Breast epithelium (tissue), 4 donors: Measurements from ENCODE around the gene CCNH. TPM values are rescaled to one million over a fixed set of nuclear protein-coding genes. Genes with fewer than 3 reads are reported as not detected.

Source experiments
- DNase-seq, 2 donors: peaks; one replicate each; pipeline ENCODE4 v3.0.0-alpha.2; 2019; ENCODE audit warnings: low spot score in 2 of 2
- H3K27ac ChIP-seq, 2 donors: fragments of 200-600 bp; sonication (generic) in 1 of 2; one replicate each; pipeline ENCODE4 v1.5.1; 2016 to 2019; ENCODE audit warnings: mild to moderate bottlenecking in 1 of 2
- H3K27me3 ChIP-seq, 2 donors: fragments of 200-600 bp; sonication (generic) in 1 of 2; one replicate each; pipeline versions ENCODE4 v1.5.1 to v1.6.0; 2017 to 2019; ENCODE audit warnings: control low read depth in 1 of 2, mild to moderate bottlenecking in 1 of 2
- H3K36me3 ChIP-seq: fragments of 200-600 bp; one replicate; pipeline ENCODE4 v1.5.1; 2019
- H3K4me1 ChIP-seq, 2 donors: fragments of 200-600 bp; sonication (generic); one replicate each; pipeline ENCODE4 v1.5.1; 2016 to 2019; ENCODE audit warnings: control low read depth in 1 of 2
- H3K4me3 ChIP-seq, 3 donors: fragments of 200-600 bp; sonication (generic); 1 replicate in 2 of 3; 2 replicates in 1 of 3; pipeline ENCODE4 v1.5.1; 2016 to 2019; ENCODE audit warnings: mild to moderate bottlenecking in 3 of 3, moderate library complexity in 2 of 3
- H3K9me3 ChIP-seq, 2 donors: fragments of 200-600 bp; sonication (generic) in 1 of 2; one replicate each; pipeline ENCODE4 v1.5.1; 2016 to 2019; ENCODE audit warnings: control low read depth in 1 of 2
- CTCF ChIP-seq, 3 donors: fragments of 450-650 bp; IDR thresholded peaks; one replicate each; pipeline ENCODE4 v1.5.1; 2016 to 2017; ENCODE audit warnings: antibody characterized with exemption in 3 of 3, mild to moderate bottlenecking in 3 of 3, moderate library complexity in 3 of 3
- POLR2A ChIP-seq: fragments of 450-650 bp; IDR thresholded peaks from one replicate; pipeline ENCODE4 v1.6.1; 2016; ENCODE audit warnings: antibody characterized with exemption, mild to moderate bottlenecking, moderate library complexity
- POLR2AphosphoS5 ChIP-seq, 3 donors: sonication (generic); formaldehyde crosslinking; IDR thresholded peaks; one replicate each; pipeline ENCODE4 v1.6.1; 2017; ENCODE audit warnings: antibody characterized with exemption in 3 of 3
- intact Hi-C: fragments of 100-400 bp; cut with DNase I; formaldehyde crosslinking; loops from one replicate; pipeline ENCODE4 v1.15.1; 2023; ENCODE audit warnings: low total_unique reads
- total RNA-seq, 3 donors: library from RNA; depleted of rRNA; stranded (reverse); fragments of >200 nt; gene quantifications; one replicate each; pipeline ENCODE4 v1.1.0, GENCODE V29; 2016

CCNH gene
- total RNA-seq, 3 donors from 2014 or later: 146 to 211 (median 174) TPM

- intact Hi-C loops: no loop called here
- Histone ChIP-seq H3K4me1 (no peaks in the 10 kb centered on the region), H3K9me3 (no peaks in the 10 kb centered on the region), H3K27ac (no peak overlapping the region), H3K4me3 (no peak overlapping the region), H3K27me3 (no peaks in the 10 kb centered on the region), H3K36me3 (no peaks in the 10 kb centered on the region)
- DNase-seq: no peak
- TF ChIP-seq CTCF (IDR thresholded peaks at IDR 0.05) (no peak), POLR2AphosphoS5 (IDR thresholded peaks at IDR 0.05) (no peak), POLR2A (no peak)
Measured at GRCh38 chr5:87432460-87432859, 19.7 kb upstream of the CCNH start.

GRCh38 chr5:87430863-87431457 is 18.2 kb upstream of the CCNH start:
- H3K36me3 ChIP-seq: no peaks in the 10 kb centered on the region
- no peaks in the 10 kb centered on the region for H3K9me3 ChIP-seq
- no peaks in the 10 kb centered on the region for H3K27me3 ChIP-seq
- no peak for DNase-seq
- no peaks in the 10 kb centered on the region for H3K4me1 ChIP-seq
- H3K27ac ChIP-seq: no peak overlapping the region
- intact Hi-C loops: no loop called here
- TF ChIP-seq POLR2AphosphoS5 (IDR thresholded peaks at IDR 0.05): no peak
- no peak for TF ChIP-seq CTCF (IDR thresholded peaks at IDR 0.05)
- TF ChIP-seq POLR2A: no peak
- no peak overlapping the region for H3K4me3 ChIP-seq

DNA sequence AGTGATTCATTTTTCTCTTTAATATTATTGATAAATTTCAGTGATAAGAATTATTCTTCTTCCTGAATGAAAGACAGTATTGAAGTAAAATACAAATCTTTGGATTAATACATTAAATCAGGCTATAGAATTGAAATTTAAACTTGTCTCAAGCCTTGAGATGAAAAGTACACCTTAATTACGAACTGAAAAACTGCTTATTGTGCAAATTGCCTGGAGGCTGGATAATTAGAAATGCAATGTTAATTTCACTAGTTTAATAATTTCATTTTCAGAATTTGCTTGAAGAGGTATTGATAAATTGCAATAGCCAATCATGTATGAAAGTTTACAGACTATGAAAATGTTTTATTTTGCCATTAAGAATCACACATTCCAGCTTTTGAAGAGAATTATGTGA is 11.0 kb upstream of the CCNH start:
- no peaks in the 10 kb centered on the region for H3K27me3 ChIP-seq
- no peak overlapping the region for H3K4me3 ChIP-seq
- TF ChIP-seq POLR2AphosphoS5 (IDR thresholded peaks at IDR 0.05): no peak
- no peak for TF ChIP-seq POLR2A
- no peak for TF ChIP-seq CTCF (IDR thresholded peaks at IDR 0.05)
- intact Hi-C loops: no loop called here
- H3K36me3 ChIP-seq: no peaks in the 10 kb centered on the region
- no peaks in the 10 kb centered on the region for H3K4me1 ChIP-seq
- H3K27ac ChIP-seq: no peak overlapping the region
- no peaks in the 10 kb centered on the region for H3K9me3 ChIP-seq
- no peak for DNase-seq

GRCh38 chr5:87421307-87421706 is 8.6 kb upstream of the CCNH start:
- no peaks in the 10 kb centered on the region for H3K4me1 ChIP-seq
- intact Hi-C loops: no loop called here
- no peak for TF ChIP-seq POLR2A
- TF ChIP-seq POLR2AphosphoS5 (IDR thresholded peaks at IDR 0.05): no peak
- no peak for TF ChIP-seq CTCF (IDR thresholded peaks at IDR 0.05)
- no peak overlapping the region for H3K4me3 ChIP-seq
- no peak for DNase-seq
- no peaks in the 10 kb centered on the region for H3K9me3 ChIP-seq
- no peaks in the 10 kb centered on the region for H3K36me3 ChIP-seq
- no peaks in the 10 kb centered on the region for H3K27me3 ChIP-seq
- no peak overlapping the region for H3K27ac ChIP-seq

DNA sequence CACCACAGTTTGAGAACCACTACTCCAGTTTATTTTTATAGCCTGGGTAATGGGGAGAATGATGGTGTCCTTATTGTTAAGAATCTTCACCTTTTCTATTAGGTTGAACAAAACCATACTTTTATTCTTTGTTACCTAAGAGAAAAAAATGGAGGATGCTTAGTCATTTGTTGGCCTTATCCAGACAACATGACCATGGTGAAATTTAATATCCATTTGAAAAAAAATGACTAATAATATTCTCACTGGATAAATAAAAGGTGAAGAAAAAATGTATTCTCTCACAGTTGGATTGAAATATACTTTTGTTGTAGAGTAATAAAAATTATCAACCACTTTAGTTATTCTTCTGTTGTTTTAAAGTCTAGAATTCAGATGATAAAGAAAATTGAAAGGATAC is 5.8 kb upstream of the CCNH start:
- Histone ChIP-seq H3K4me3 (no peak overlapping the region), H3K36me3 (no peaks in the 10 kb centered on the region), H3K27ac (no peak overlapping the region), H3K4me1 (no peaks in the 10 kb centered on the region), H3K9me3 (no peaks in the 10 kb centered on the region), H3K27me3 (no peaks in the 10 kb centered on the region)
- DNase-seq: no peak
- intact Hi-C loops: no loop called here
- no peak for TF ChIP-seq CTCF (IDR thresholded peaks at IDR 0.05)
- TF ChIP-seq POLR2AphosphoS5 (IDR thresholded peaks at IDR 0.05): no peak
- TF ChIP-seq POLR2A: no peak
